Common myeloid progenitor, CD34-positive (primary cell): Measurements from ENCODE around the gene TMEM43.

Source experiments
- CTCF ChIA-PET: fragments of 350-600 bp; sonication (Branson Sonifier 250); formaldehyde crosslinking; loops from one replicate; lab custom pipeline; 2021; ENCODE audit warnings: antibody characterized with exemption; lab: Charles Lee
- POLR2A ChIA-PET: fragments of 350-600 bp; sonication (Branson Sonifier 250); formaldehyde crosslinking; loops from one replicate; lab custom pipeline; 2021; ENCODE audit warnings: antibody characterized with exemption; lab: Charles Lee
- DNase-seq, 3 donors: peaks; one replicate each; pipeline versions ENCODE4 v3.0.0 to v3.0.0-alpha.2; 2013
- H3K27ac ChIP-seq, 2 experiments: 1 replicate in 1 of 2; 2 replicates in 1 of 2; pipeline ENCODE4 v1.7.0; 2013; ENCODE audit warnings: inconsistent platforms in 2 of 2, low read length in 2 of 2, mild to moderate bottlenecking in 2 of 2, low read depth in 1 of 2, moderate library complexity in 1 of 2; ENCODE audit not compliant: severe bottlenecking in 2 of 2, insufficient read depth in 1 of 2, poor library complexity in 1 of 2
- H3K27me3 ChIP-seq, 5 experiments: replicated peaks in 2 of 5; 1 replicate in 3 of 5; 2 replicates in 2 of 5; pipeline versions ENCODE4 v1.6.1 to v1.7.0; 2013; ENCODE audit warnings: low read length in 4 of 5, mild to moderate bottlenecking in 2 of 5, moderate library complexity in 2 of 5, inconsistent platforms in 1 of 5; ENCODE audit not compliant: insufficient read depth in 5 of 5, control insufficient read depth in 4 of 5
- H3K36me3 ChIP-seq, 4 experiments: 1 replicate in 2 of 4; 2 replicates in 2 of 4; pipeline versions ENCODE4 v1.6.1 to v1.7.0; 2013; ENCODE audit warnings: low read length in 3 of 4, control low read depth in 1 of 4, mild to moderate bottlenecking in 1 of 4; ENCODE audit not compliant: control insufficient read depth in 4 of 4, insufficient read depth in 4 of 4
- H3K4me1 ChIP-seq, 4 experiments: 1 replicate in 3 of 4; 2 replicates in 1 of 4; pipeline versions ENCODE4 v1.6.1 to v1.7.1; 2013; ENCODE audit warnings: low read length in 3 of 4, mild to moderate bottlenecking in 3 of 4, control low read depth in 1 of 4, inconsistent platforms in 1 of 4, moderate library complexity in 1 of 4; ENCODE audit not compliant: control insufficient read depth in 4 of 4, insufficient read depth in 4 of 4; ENCODE audit errors: control extremely low read depth in 1 of 4
- H3K4me3 ChIP-seq, 7 experiments: 1 replicate in 4 of 7; 2 replicates in 3 of 7; pipeline versions ENCODE4 v1.5.1 to v1.7.0; 2013; ENCODE audit warnings: mild to moderate bottlenecking in 7 of 7, low read length in 6 of 7, moderate library complexity in 6 of 7, inconsistent platforms in 2 of 7, low read depth in 2 of 7, control low read depth in 1 of 7; ENCODE audit not compliant: insufficient read depth in 4 of 7, control insufficient read depth in 1 of 7; ENCODE audit errors: extremely low read depth in 1 of 7
- H3K9me3 ChIP-seq, 5 experiments: 1 replicate in 4 of 5; 2 replicates in 1 of 5; pipeline versions ENCODE4 v1.6.1 to v1.7.1; 2013; ENCODE audit warnings: low read length in 4 of 5, mild to moderate bottlenecking in 2 of 5, inconsistent platforms in 1 of 5, low read depth in 1 of 5, moderate library complexity in 1 of 5; ENCODE audit not compliant: control insufficient read depth in 4 of 5, insufficient read depth in 2 of 5; ENCODE audit errors: control extremely low read depth in 1 of 5
- WGBS: methylation state at CpG from one replicate; pipeline ENCODE4 v1.1.5; 2013; ENCODE audit not compliant: insufficient coverage; 5-methylcytosine and 5-hydroxymethylcytosine counted together

Gene TMEM43

GRCh38 chr3:14148041-14148985 lies 23.5 kb downstream of the TMEM43 start:
- ChIA-PET CTCF (interaction anchor here (1.7 kb wide), 1 partner anchor 11 kb away, joined by 4 read pairs; no protein-coding TSS in a partner anchor), POLR2A (no interaction called here)
- H3K36me3 ChIP-seq, result peaks cover 11 to 61% (median 35%) of the 10 kb centered on the region in 4 experiments
- DNase-seq, result peak in 2 of 3 donors; percentile 37 to 38
- peaks cover 12 to 30% (median 24%) of the 10 kb centered on the region in 4 experiments for H3K4me1 ChIP-seq
- H3K4me3 ChIP-seq, result no peak overlapping the region
- H3K27me3 ChIP-seq, result no peaks in the 10 kb centered on the region
- no peak overlapping the region for H3K27ac ChIP-seq
- 93% methylated on average over 28 of the region's 28 CpGs for WGBS
- no peaks in the 10 kb centered on the region for H3K9me3 ChIP-seq

GRCh38 chr3:14150078-14150477 lies 25.2 kb downstream of the TMEM43 start:
- POLR2A ChIA-PET, result interaction anchor here (0.5 kb wide), 1 partner anchor 969 kb away, joined by 4 read pairs; no protein-coding TSS in a partner anchor
- no peaks in the 10 kb centered on the region for H3K27me3 ChIP-seq
- WGBS, result 96% methylated on average over 7 of the region's 9 CpGs
- H3K27ac ChIP-seq, result no peak overlapping the region
- H3K9me3 ChIP-seq, result no peaks in the 10 kb centered on the region
- H3K4me1 ChIP-seq, result peaks cover 3 to 15% (median 10%) of the 10 kb centered on the region in 4 experiments
- no peak for DNase-seq
- no peak overlapping the region for H3K4me3 ChIP-seq
- H3K36me3 ChIP-seq, result peaks cover 15 to 74% (median 44%) of the 10 kb centered on the region in 4 experiments
- CTCF ChIA-PET, result interaction anchor here (1.4 kb wide), 1 partner anchor 21 kb away, joined by 3 read pairs; no protein-coding TSS in a partner anchor

- Histone ChIP-seq H3K27me3 (no peaks in the 10 kb centered on the region), H3K27ac (no peak overlapping the region), H3K36me3 (peaks cover 15 to 74% (median 42%) of the 10 kb centered on the region in 4 experiments), H3K9me3 (no peaks in the 10 kb centered on the region), H3K4me3 (no peak overlapping the region), H3K4me1 (peaks cover under 1 to 9% (median 5%) of the 10 kb centered on the region in 4 experiments)
- ChIA-PET CTCF (interaction anchor here (1.0 to 2.2 kb wide), 6 partner anchors 10 to 310 kb away, joined by 3 to 6 read pairs (median 4); no protein-coding TSS in a partner anchor), POLR2A (interaction anchor here (0.5 kb wide), 1 partner anchor 968 kb away, joined by 4 read pairs; no protein-coding TSS in a partner anchor)
- 100% methylated on average over 7 of the region's 9 CpGs for WGBS
- DNase-seq, result no peak
Observed at GRCh38 chr3:14150491-14151230, 25.8 kb downstream of the TMEM43 start.

DNA sequence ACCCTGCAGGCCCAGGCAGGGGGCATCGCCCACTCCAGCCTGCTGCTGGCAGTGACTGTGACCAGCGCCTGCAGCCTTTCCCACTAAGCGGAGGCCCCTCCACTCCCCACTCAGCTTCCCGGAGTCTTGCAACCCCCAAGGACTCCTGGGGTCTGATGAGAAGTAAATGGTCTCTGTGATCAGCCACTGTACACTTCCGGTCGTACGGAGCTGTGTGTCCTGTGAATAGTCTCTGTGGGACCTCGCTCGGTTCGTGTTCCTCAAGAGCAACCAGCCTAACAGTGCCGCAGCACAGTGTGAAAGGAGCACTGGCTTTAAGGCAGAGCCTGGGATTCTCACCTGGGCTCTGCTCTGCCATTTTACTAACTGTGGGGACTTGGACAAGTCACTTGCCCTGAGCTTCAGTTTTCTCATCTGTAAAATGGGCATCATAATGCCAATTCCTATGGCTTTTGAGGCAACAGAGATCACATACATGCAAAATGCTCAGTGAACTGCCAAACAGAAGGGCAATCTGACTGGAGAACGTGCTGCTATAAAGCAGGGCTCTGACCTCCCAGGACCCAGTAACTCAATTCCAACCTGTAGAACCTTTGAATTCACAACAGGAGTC lies 26.7 kb downstream of the TMEM43 start:
- Histone ChIP-seq H3K27ac (no peak overlapping the region), H3K27me3 (no peaks in the 10 kb centered on the region), H3K4me1 (peaks cover 0 to 2% (median 0%) of the 10 kb centered on the region in 4 experiments), H3K36me3 (peaks cover 15 to 73% (median 43%) of the 10 kb centered on the region in 4 experiments), H3K4me3 (no peak overlapping the region), H3K9me3 (no peaks in the 10 kb centered on the region)
- ChIA-PET POLR2A (no interaction called here), CTCF (interaction anchor here (1.0 to 2.2 kb wide), 8 partner anchors 7 to 310 kb away, joined by 3 to 6 read pairs (median 4); no protein-coding TSS in a partner anchor)
- no peak for DNase-seq
- WGBS, result 94% methylated on average over 12 of the region's 12 CpGs

GRCh38 chr3:14152233-14152962 lies 27.5 kb downstream of the TMEM43 start:
- Histone ChIP-seq H3K27ac (no peak overlapping the region), H3K36me3 (peaks cover 17 to 73% (median 45%) of the 10 kb centered on the region in 4 experiments), H3K4me3 (no peak overlapping the region), H3K27me3 (no peaks in the 10 kb centered on the region), H3K4me1 (peaks cover 0 to 2% (median 0%) of the 10 kb centered on the region in 4 experiments), H3K9me3 (no peaks in the 10 kb centered on the region)
- peak in 2 of 3 donors; percentile 35 to 47 for DNase-seq
- POLR2A ChIA-PET, result no interaction called here
- CTCF ChIA-PET, result interaction anchor here (0.8 to 2.2 kb wide), 14 partner anchors 8 to 79 kb away, joined by 3 to 8 read pairs (median 4); partner anchors contain the start of genes CHCHD4 and TMEM43
- WGBS, result 89% methylated on average over 4 of the region's 11 CpGs

DNA sequence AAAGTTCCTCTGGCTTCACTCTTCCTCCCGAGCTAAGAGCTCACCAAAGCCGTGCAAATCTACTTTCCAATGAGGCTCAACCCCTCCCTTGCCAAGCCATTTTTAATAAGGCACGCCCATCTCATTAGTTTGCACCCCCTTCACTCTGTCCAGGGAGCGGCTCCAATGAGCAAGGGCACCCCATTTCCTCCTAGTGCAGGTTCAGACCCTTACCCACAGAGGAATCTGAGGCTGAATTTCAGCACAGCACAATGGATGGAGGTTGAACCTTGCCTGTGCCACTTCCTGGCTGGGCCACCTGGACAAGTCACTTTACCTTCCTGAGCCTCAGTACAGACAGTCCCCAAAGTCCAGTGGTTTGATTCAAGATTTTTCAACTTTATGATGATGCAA lies 28.1 kb downstream of the TMEM43 start:
- 100% methylated on average over 4 of the region's 4 CpGs for WGBS
- POLR2A ChIA-PET, result no interaction called here
- Histone ChIP-seq H3K27me3 (no peaks in the 10 kb centered on the region), H3K4me3 (no peak overlapping the region), H3K36me3 (peaks cover 17 to 73% (median 46%) of the 10 kb centered on the region in 4 experiments), H3K9me3 (no peaks in the 10 kb centered on the region), H3K4me1 (peaks cover 0 to 2% (median 0%) of the 10 kb centered on the region in 4 experiments), H3K27ac (no peak overlapping the region)
- CTCF ChIA-PET, result interaction anchor here (0.8 to 2.2 kb wide), 13 partner anchors 8 to 78 kb away, joined by 3 to 14 read pairs (median 4); partner anchors contain the start of genes CHCHD4 and TMEM43
- no peak for DNase-seq
